Common myeloid progenitor, CD34-positive (primary cell): Measurements from ENCODE around the gene CA12.

Experiments
- CTCF ChIA-PET: fragments of 350-600 bp; sonication (Branson Sonifier 250); formaldehyde crosslinking; loops from one replicate; lab custom pipeline; 2021; ENCODE audit warnings: antibody characterized with exemption; lab: Charles Lee
- POLR2A ChIA-PET: fragments of 350-600 bp; sonication (Branson Sonifier 250); formaldehyde crosslinking; loops from one replicate; lab custom pipeline; 2021; ENCODE audit warnings: antibody characterized with exemption; lab: Charles Lee
- DNase-seq, 3 donors: peaks; one replicate each; pipeline versions ENCODE4 v3.0.0 to v3.0.0-alpha.2; 2013
- H3K27ac ChIP-seq, 2 experiments: 1 replicate in 1 of 2; 2 replicates in 1 of 2; pipeline ENCODE4 v1.7.0; 2013; ENCODE audit warnings: inconsistent platforms in 2 of 2, low read length in 2 of 2, mild to moderate bottlenecking in 2 of 2, low read depth in 1 of 2, moderate library complexity in 1 of 2; ENCODE audit not compliant: severe bottlenecking in 2 of 2, insufficient read depth in 1 of 2, poor library complexity in 1 of 2
- H3K27me3 ChIP-seq, 5 experiments: replicated peaks in 2 of 5; 1 replicate in 3 of 5; 2 replicates in 2 of 5; pipeline versions ENCODE4 v1.6.1 to v1.7.0; 2013; ENCODE audit warnings: low read length in 4 of 5, mild to moderate bottlenecking in 2 of 5, moderate library complexity in 2 of 5, inconsistent platforms in 1 of 5; ENCODE audit not compliant: insufficient read depth in 5 of 5, control insufficient read depth in 4 of 5
- H3K36me3 ChIP-seq, 4 experiments: 1 replicate in 2 of 4; 2 replicates in 2 of 4; pipeline versions ENCODE4 v1.6.1 to v1.7.0; 2013; ENCODE audit warnings: low read length in 3 of 4, control low read depth in 1 of 4, mild to moderate bottlenecking in 1 of 4; ENCODE audit not compliant: control insufficient read depth in 4 of 4, insufficient read depth in 4 of 4
- H3K4me1 ChIP-seq, 4 experiments: 1 replicate in 3 of 4; 2 replicates in 1 of 4; pipeline versions ENCODE4 v1.6.1 to v1.7.1; 2013; ENCODE audit warnings: low read length in 3 of 4, mild to moderate bottlenecking in 3 of 4, control low read depth in 1 of 4, inconsistent platforms in 1 of 4, moderate library complexity in 1 of 4; ENCODE audit not compliant: control insufficient read depth in 4 of 4, insufficient read depth in 4 of 4; ENCODE audit errors: control extremely low read depth in 1 of 4
- H3K4me3 ChIP-seq, 7 experiments: 1 replicate in 4 of 7; 2 replicates in 3 of 7; pipeline versions ENCODE4 v1.5.1 to v1.7.0; 2013; ENCODE audit warnings: mild to moderate bottlenecking in 7 of 7, low read length in 6 of 7, moderate library complexity in 6 of 7, inconsistent platforms in 2 of 7, low read depth in 2 of 7, control low read depth in 1 of 7; ENCODE audit not compliant: insufficient read depth in 4 of 7, control insufficient read depth in 1 of 7; ENCODE audit errors: extremely low read depth in 1 of 7
- H3K9me3 ChIP-seq, 5 experiments: 1 replicate in 4 of 5; 2 replicates in 1 of 5; pipeline versions ENCODE4 v1.6.1 to v1.7.1; 2013; ENCODE audit warnings: low read length in 4 of 5, mild to moderate bottlenecking in 2 of 5, inconsistent platforms in 1 of 5, low read depth in 1 of 5, moderate library complexity in 1 of 5; ENCODE audit not compliant: control insufficient read depth in 4 of 5, insufficient read depth in 2 of 5; ENCODE audit errors: control extremely low read depth in 1 of 5
- WGBS: methylation state at CpG from one replicate; pipeline ENCODE4 v1.1.5; 2013; ENCODE audit not compliant: insufficient coverage; 5-methylcytosine and 5-hydroxymethylcytosine counted together

The CA12 gene

GRCh38 chr15:63301088-63301487 is 80.6 kb downstream of the CA12 start:
- CTCF ChIA-PET: interaction anchor here (2.1 kb wide), 1 partner anchor 11 kb away, joined by 6 read pairs; no protein-coding TSS in a partner anchor

GRCh38 chr15:63299943-63300575 is 81.6 kb downstream of the CA12 start:
- ChIA-PET POLR2A (no interaction called here), CTCF (no interaction called here)

More at GRCh38 chr15:63301088-63301487, 80.6 kb downstream of the CA12 start:
- POLR2A ChIA-PET: no interaction called here
- no peaks in the 10 kb centered on the region for H3K4me1 ChIP-seq
- 100% methylated on average over 1 of the region's 1 CpG for WGBS
- no peak overlapping the region for H3K27ac ChIP-seq
- no peaks in the 10 kb centered on the region for H3K9me3 ChIP-seq
- H3K4me3 ChIP-seq: no peak overlapping the region
- peaks cover 18 to 63% (median 26%) of the 10 kb centered on the region in 4 experiments for H3K36me3 ChIP-seq
- DNase-seq: no peak
- no peaks in the 10 kb centered on the region for H3K27me3 ChIP-seq

GRCh38 chr15:63296195-63296594 is 85.5 kb downstream of the CA12 start:
- H3K4me1 ChIP-seq: peaks cover 0 to 5% (median 0%) of the 10 kb centered on the region in 4 experiments
- ChIA-PET CTCF (interaction anchor here (0.6 to 1.4 kb wide), 4 partner anchors 9 to 303 kb away, joined by 3 read pairs; no protein-coding TSS in a partner anchor), POLR2A (no interaction called here)
- no peak for DNase-seq
- H3K36me3 ChIP-seq: peaks cover 8 to 36% (median 18%) of the 10 kb centered on the region in 4 experiments
- 94% methylated on average over 6 of the region's 6 CpGs for WGBS
- H3K27me3 ChIP-seq: no peaks in the 10 kb centered on the region
- no peak overlapping the region for H3K27ac ChIP-seq
- H3K4me3 ChIP-seq: no peak overlapping the region
- H3K9me3 ChIP-seq: no peaks in the 10 kb centered on the region

More at GRCh38 chr15:63299943-63300575, 81.6 kb downstream of the CA12 start:
- Histone ChIP-seq H3K27me3 (no peaks in the 10 kb centered on the region), H3K36me3 (peaks cover 16 to 55% (median 20%) of the 10 kb centered on the region in 4 experiments), H3K4me1 (no peaks in the 10 kb centered on the region), H3K9me3 (no peaks in the 10 kb centered on the region), H3K27ac (no peak overlapping the region), H3K4me3 (no peak overlapping the region)
- WGBS: 100% methylated on average over 5 of the region's 7 CpGs
- no peak for DNase-seq

GRCh38 chr15:63295341-63295740 is 86.3 kb downstream of the CA12 start:
- POLR2A ChIA-PET: no interaction called here
- Histone ChIP-seq H3K4me3 (no peak overlapping the region), H3K4me1 (peaks cover 0 to 10% (median 0%) of the 10 kb centered on the region in 4 experiments), H3K27ac (no peak overlapping the region), H3K27me3 (no peaks in the 10 kb centered on the region), H3K36me3 (peaks cover 6 to 32% (median 20%) of the 10 kb centered on the region in 4 experiments), H3K9me3 (no peaks in the 10 kb centered on the region)
- DNase-seq: no peak
- CTCF ChIA-PET: interaction anchor here (1.4 to 8.3 kb wide), 2 partner anchors 10 to 106 kb away, joined by 3 to 57 read pairs; no protein-coding TSS in a partner anchor

- Histone ChIP-seq H3K27me3 (no peaks in the 10 kb centered on the region), H3K36me3 (peaks cover 5 to 27% (median 17%) of the 10 kb centered on the region in 4 experiments), H3K4me1 (peaks cover 0 to 10% (median 0%) of the 10 kb centered on the region in 4 experiments), H3K9me3 (no peaks in the 10 kb centered on the region), H3K4me3 (no peak overlapping the region), H3K27ac (no peak overlapping the region)
- CTCF ChIA-PET: interaction anchor here (2.3 to 8.3 kb wide), 2 partner anchors 107 to 110 kb away, joined by 11 to 57 read pairs; no protein-coding TSS in a partner anchor
- DNase-seq: no peak
- WGBS: no CpG with 5 or more reads among the region's 3 CpGs
- POLR2A ChIA-PET: interaction anchor here (1.0 kb wide), 1 partner anchor 77 kb away, joined by 3 read pairs; no protein-coding TSS in a partner anchor
Observed at GRCh38 chr15:63294359-63294758, 87.3 kb downstream of the CA12 start.

- peaks cover 0 to 10% (median 0%) of the 10 kb centered on the region in 4 experiments for H3K4me1 ChIP-seq
- peak in 1 of 3 donors; percentile 3 for DNase-seq
- H3K4me3 ChIP-seq: no peak overlapping the region
- peaks cover 5 to 27% (median 14%) of the 10 kb centered on the region in 4 experiments for H3K36me3 ChIP-seq
- CTCF ChIA-PET: interaction anchor here (0.6 to 8.3 kb wide), 5 partner anchors 109 to 951 kb away, joined by 3 to 57 read pairs (median 3); no protein-coding TSS in a partner anchor
- POLR2A ChIA-PET: no interaction called here
- WGBS: 81% methylated on average over 4 of the region's 5 CpGs
- H3K9me3 ChIP-seq: no peaks in the 10 kb centered on the region
- no peaks in the 10 kb centered on the region for H3K27me3 ChIP-seq
- H3K27ac ChIP-seq: no peak overlapping the region
Observed at GRCh38 chr15:63292771-63293170, 88.9 kb downstream of the CA12 start.

GRCh38 chr15:63292241-63292640 is 89.4 kb downstream of the CA12 start:
- no peak for DNase-seq
- ChIA-PET POLR2A (no interaction called here), CTCF (interaction anchor here (0.6 to 8.3 kb wide), 8 partner anchors 14 to 952 kb away, joined by 3 to 57 read pairs (median 4); partner anchors contain the start of gene APH1B)
- Histone ChIP-seq H3K36me3 (peaks cover 7 to 28% (median 12%) of the 10 kb centered on the region in 4 experiments), H3K27me3 (no peaks in the 10 kb centered on the region), H3K27ac (no peak overlapping the region), H3K4me3 (no peak overlapping the region), H3K4me1 (peaks cover 0 to 10% (median 0%) of the 10 kb centered on the region in 4 experiments), H3K9me3 (no peaks in the 10 kb centered on the region)
- 100% methylated on average over 1 of the region's 3 CpGs for WGBS
